ENCODE data around the gene GTPBP3.

The GTPBP3 gene

GRCh38 chr19:17389288-17389687 is 51.9 kb downstream of the GTPBP3 start:
- no peak for DNase-seq

- peak; percentile 60 for DNase-seq
These were observed 52.8 kb downstream of the GTPBP3 start for GRCh38 chr19:17389957-17390664.

- peak; percentile 99 for DNase-seq
These were observed 53.5 kb downstream of the GTPBP3 start for GRCh38 chr19:17390665-17391370.

- DNase-seq = peak; percentile 51
These were observed 54.2 kb downstream of the GTPBP3 start for GRCh38 chr19:17391371-17392151.

Measured in NCI-H82 (cell line).